Measurements from ENCODE around the gene TMX2. TPM values are rescaled to one million over a fixed set of nuclear protein-coding genes. Genes with fewer than 3 reads are reported as not detected.
A peak's percentile ranks its signal among the peaks of the same experiment; 100 is the strongest.
"Not testable (repeated sequence)": the region's sequence is repeated elsewhere in the genome, so short reads cannot be mapped to it uniquely, and the experiment has no call there.

Gene TMX2
- total RNA-seq, 1 experiment from 2014 or later: 151 TPM

DNA sequence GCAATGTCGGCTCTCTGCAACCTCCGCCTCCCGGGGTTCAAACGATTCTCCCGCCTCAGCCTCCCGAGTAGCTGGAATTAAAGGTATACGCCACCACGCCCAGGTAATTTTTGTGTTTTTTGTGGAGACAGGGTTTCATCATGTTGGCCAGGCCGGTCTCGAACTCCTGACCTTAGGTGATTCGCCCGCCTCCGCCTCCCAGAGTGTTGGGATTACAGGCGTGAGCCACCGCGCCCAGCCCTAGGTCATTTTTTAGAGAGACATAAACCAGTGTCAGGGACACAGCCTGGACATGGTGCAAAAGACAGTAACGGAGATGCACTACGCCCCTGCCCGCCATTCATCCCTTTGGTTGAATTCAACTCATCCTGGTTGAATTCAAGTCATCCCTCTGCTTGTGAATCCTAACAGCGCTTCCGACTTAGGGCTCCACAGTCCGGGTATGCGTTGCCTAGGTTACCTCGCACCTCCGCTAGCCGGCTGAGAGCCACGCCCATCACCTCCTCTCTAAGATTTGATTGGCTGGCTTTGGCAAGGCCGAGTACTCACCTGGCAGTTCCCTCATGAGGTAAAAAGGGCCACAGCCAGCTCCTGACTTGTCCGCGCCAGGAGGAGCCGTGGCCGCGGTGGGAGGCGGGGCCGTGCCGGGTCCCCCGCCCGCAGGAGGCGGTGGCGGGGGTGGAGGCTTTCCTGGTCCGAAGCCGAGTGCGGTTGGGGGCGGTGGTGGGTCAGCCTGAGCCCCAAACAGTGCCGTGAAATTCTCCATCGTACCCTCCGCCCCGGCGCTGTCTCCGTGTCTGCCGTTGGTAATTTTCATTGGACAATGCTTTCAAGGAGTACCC lies 758 bp upstream of the TMX2 start, which contains the start of gene MED19:
Gene MED19, minus strand, starts transcription at position 802 of the 842 bp plus-strand sequence. Its CDS starts 36 bp downstream, at position 766.
- CTCF ChIA-PET: interaction anchor here (0.6 kb wide), 1 partner anchor 14 kb away, joined by 3 read pairs; no protein-coding TSS in a partner anchor

DNA sequence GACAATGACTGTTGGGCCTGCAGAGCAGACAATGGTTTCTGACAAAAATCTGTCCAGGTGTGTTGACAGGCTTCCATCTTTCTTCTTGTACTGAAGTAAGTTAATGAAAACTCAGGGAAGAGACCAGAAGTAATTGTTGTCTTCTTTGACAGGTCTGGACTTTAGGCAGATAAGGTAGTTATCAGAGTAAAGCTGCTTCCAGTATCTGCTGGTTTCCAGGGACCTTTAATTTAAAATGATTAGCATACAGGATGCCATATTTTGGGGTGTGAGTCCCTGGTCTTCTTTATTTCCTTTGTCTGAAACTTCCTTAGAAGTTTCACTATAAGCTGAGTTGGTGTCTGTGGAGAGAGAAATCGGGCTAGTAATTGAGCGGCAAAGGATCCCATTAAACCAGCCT lies 1.4 kb downstream of the TMX2 start:
- intact Hi-C loops (cut with micrococcal nuclease; ENCODE audit: unreplicated experiment) (no loop called here), in situ Hi-C loops (cut with HindIII; ENCODE audit: low pct_unique_long_range_greater_than_20kb, low sequenced_read_pairs) (no loop called here)
- Histone ChIP-seq H3K4me1 (ENCODE audit: control insufficient read depth, insufficient read depth, low read length) (peaks cover 17% of the 10 kb centered on the region; the same call in 1 of the 2 replicates), H3K27me3 (ENCODE audit: control insufficient read depth, insufficient read depth, low read length) (no peaks in the 10 kb centered on the region), H3K4me3 (ENCODE audit: low read depth in 2 of 2, low read length in 2 of 2) (peak overlapping the region; percentile 98), H3K36me3 (ENCODE audit: control insufficient read depth, insufficient read depth, low read length) (peaks cover 7% of the 10 kb centered on the region), H3K9me3 (ENCODE audit: control insufficient read depth, insufficient read depth, low read depth, low read length) (no peaks in the 10 kb centered on the region), H3K27ac (ENCODE audit: low read length) (peak overlapping the region; percentile 95)
- DNase-seq (ENCODE audit: low read depth, low spot score): no peak
- ATAC-seq: no peak
- POLR2A ChIA-PET: no interaction called here
- TSS peak; percentile 86 for BruUV-seq (replicated peaks)
- CTCF ChIA-PET: no interaction called here
- TF ChIP-seq, protein P1, sequence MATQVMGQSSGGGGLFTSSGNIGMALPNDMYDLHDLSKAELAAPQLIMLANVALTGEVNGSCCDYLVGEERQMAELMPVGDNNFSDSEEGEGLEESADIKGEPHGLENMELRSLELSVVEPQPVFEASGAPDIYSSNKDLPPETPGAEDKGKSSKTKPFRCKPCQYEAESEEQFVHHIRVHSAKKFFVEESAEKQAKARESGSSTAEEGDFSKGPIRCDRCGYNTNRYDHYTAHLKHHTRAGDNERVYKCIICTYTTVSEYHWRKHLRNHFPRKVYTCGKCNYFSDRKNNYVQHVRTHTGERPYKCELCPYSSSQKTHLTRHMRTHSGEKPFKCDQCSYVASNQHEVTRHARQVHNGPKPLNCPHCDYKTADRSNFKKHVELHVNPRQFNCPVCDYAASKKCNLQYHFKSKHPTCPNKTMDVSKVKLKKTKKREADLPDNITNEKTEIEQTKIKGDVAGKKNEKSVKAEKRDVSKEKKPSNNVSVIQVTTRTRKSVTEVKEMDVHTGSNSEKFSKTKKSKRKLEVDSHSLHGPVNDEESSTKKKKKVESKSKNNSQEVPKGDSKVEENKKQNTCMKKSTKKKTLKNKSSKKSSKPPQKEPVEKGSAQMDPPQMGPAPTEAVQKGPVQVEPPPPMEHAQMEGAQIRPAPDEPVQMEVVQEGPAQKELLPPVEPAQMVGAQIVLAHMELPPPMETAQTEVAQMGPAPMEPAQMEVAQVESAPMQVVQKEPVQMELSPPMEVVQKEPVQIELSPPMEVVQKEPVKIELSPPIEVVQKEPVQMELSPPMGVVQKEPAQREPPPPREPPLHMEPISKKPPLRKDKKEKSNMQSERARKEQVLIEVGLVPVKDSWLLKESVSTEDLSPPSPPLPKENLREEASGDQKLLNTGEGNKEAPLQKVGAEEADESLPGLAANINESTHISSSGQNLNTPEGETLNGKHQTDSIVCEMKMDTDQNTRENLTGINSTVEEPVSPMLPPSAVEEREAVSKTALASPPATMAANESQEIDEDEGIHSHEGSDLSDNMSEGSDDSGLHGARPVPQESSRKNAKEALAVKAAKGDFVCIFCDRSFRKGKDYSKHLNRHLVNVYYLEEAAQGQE (IDR thresholded peaks at IDR 0.05; ENCODE audit: insufficient read depth in 1 of 2, low read depth in 2 of 2, low read length in 1 of 2): no peak
- TF ChIP-seq, protein P2, sequence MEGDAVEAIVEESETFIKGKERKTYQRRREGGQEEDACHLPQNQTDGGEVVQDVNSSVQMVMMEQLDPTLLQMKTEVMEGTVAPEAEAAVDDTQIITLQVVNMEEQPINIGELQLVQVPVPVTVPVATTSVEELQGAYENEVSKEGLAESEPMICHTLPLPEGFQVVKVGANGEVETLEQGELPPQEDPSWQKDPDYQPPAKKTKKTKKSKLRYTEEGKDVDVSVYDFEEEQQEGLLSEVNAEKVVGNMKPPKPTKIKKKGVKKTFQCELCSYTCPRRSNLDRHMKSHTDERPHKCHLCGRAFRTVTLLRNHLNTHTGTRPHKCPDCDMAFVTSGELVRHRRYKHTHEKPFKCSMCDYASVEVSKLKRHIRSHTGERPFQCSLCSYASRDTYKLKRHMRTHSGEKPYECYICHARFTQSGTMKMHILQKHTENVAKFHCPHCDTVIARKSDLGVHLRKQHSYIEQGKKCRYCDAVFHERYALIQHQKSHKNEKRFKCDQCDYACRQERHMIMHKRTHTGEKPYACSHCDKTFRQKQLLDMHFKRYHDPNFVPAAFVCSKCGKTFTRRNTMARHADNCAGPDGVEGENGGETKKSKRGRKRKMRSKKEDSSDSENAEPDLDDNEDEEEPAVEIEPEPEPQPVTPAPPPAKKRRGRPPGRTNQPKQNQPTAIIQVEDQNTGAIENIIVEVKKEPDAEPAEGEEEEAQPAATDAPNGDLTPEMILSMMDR (IDR thresholded peaks at IDR 0.05): no peak
- TF ChIP-seq POLR2AphosphoS5 (IDR thresholded peaks at IDR 0.05; ENCODE audit: low read depth, low read length) (no peak), SIN3A (IDR thresholded peaks at IDR 0.05; ENCODE audit: borderline replicate concordance, insufficient read depth, low read depth, low read length) (no peak), TCF7L2 (IDR thresholded peaks at IDR 0.05; ENCODE audit: low read depth, low read length) (no peak)

More for the DNA sequence above, 758 bp upstream of the TMX2 start, which contains the start of gene MED19:
- intact Hi-C loops (cut with micrococcal nuclease; ENCODE audit: unreplicated experiment): no loop called here
- Histone ChIP-seq H3K4me1 (ENCODE audit: control insufficient read depth, insufficient read depth, low read length) (peaks cover 17% of the 10 kb centered on the region; the same call in 1 of the 2 replicates), H3K27ac (ENCODE audit: low read length) (peak within 1 kb of the TSS; percentile 95), H3K36me3 (ENCODE audit: control insufficient read depth, insufficient read depth, low read length) (peaks cover 7% of the 10 kb centered on the region), H3K9me3 (ENCODE audit: control insufficient read depth, insufficient read depth, low read depth, low read length) (no peaks in the 10 kb centered on the region), H3K4me3 (ENCODE audit: low read depth in 2 of 2, low read length in 2 of 2) (peak within 1 kb of the TSS; percentile 98), H3K27me3 (ENCODE audit: control insufficient read depth, insufficient read depth, low read length) (no peaks in the 10 kb centered on the region)
- in situ Hi-C loops (cut with HindIII; ENCODE audit: low pct_unique_long_range_greater_than_20kb, low sequenced_read_pairs): no loop called here
- POLR2A ChIA-PET: interaction anchor here (0.5 to 0.6 kb wide), 3 partner anchors 18 to 146 kb away, joined by 3 read pairs; no protein-coding TSS in a partner anchor
- TF ChIP-seq, protein P1 (IDR thresholded peaks at IDR 0.05; ENCODE audit: insufficient read depth in 1 of 2, low read depth in 2 of 2, low read length in 1 of 2): no peak
- no peak for TF ChIP-seq TCF7L2 (IDR thresholded peaks at IDR 0.05; ENCODE audit: low read depth, low read length)
- TF ChIP-seq, protein P2 (IDR thresholded peaks at IDR 0.05): no peak
- peak; percentile 21; the same call in 1 of the 2 replicates for TF ChIP-seq POLR2AphosphoS5 (IDR thresholded peaks at IDR 0.05; ENCODE audit: low read depth, low read length)
- TF ChIP-seq SIN3A (IDR thresholded peaks at IDR 0.05; ENCODE audit: borderline replicate concordance, insufficient read depth, low read depth, low read length): 0 out of 2 replicates have a peak, but pooled peaks have one; percentile 72
- DNase-seq (ENCODE audit: low read depth, low spot score) (peak; percentile 8), ATAC-seq (peak; percentile 76)
- BruUV-seq (replicated peaks): TSS peak; percentile 84

DNA sequence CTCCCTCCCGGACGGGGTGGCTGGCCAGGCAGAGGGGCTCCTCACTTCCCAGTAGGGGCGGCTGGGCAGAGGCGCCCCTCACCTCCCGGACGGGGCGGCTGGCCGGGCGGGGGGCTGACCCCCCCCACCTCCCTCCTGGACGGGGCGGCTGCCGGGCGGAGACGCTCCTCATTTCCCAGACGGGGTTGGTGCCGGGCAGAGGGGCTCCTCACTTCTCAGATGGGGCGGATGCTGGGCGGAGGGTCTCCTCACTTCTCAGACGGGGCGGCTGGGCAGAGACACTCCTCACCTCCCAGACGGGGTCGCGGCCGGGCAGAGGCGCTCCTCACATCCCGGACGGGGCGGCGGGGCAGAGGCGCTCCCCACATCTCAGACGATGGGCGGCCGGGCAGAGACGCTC lies 4.3 kb downstream of the TMX2 start:
- H3K4me1 ChIP-seq (ENCODE audit: control insufficient read depth, insufficient read depth, low read length); H3K27ac ChIP-seq (ENCODE audit: low read length); BruUV-seq (replicated peaks); H3K36me3 ChIP-seq (ENCODE audit: control insufficient read depth, insufficient read depth, low read length); H3K9me3 ChIP-seq (ENCODE audit: control insufficient read depth, insufficient read depth, low read depth, low read length); POLR2A ChIA-PET; in situ Hi-C loops (cut with HindIII; ENCODE audit: low pct_unique_long_range_greater_than_20kb, low sequenced_read_pairs); H3K4me3 ChIP-seq (ENCODE audit: low read depth in 2 of 2, low read length in 2 of 2); DNase-seq (ENCODE audit: low read depth, low spot score); intact Hi-C loops (cut with micrococcal nuclease; ENCODE audit: unreplicated experiment); H3K27me3 ChIP-seq (ENCODE audit: control insufficient read depth, insufficient read depth, low read length); CTCF ChIA-PET; ATAC-seq: not testable (repeated sequence)
